IPS-15b (cell line): Measurements from ENCODE around the gene GLRA2.
"Not testable (repeated sequence)": the region's sequence is repeated elsewhere in the genome, so short reads cannot be mapped to it uniquely, and the experiment has no call there.

Source experiments
- H3K27me3 ChIP-seq: one replicate; pipeline ENCODE4 v1.6.1; 2013; ENCODE audit warnings: low read length; ENCODE audit not compliant: control insufficient read depth, insufficient read depth
- H3K36me3 ChIP-seq: one replicate; pipeline ENCODE4 v1.6.1; 2013; ENCODE audit warnings: low read length; ENCODE audit not compliant: control insufficient read depth, insufficient read depth
- H3K4me1 ChIP-seq: one replicate; pipeline ENCODE4 v1.6.1; 2013; ENCODE audit warnings: mild to moderate bottlenecking, low read length; ENCODE audit not compliant: control insufficient read depth, insufficient read depth
- H3K4me3 ChIP-seq: one replicate; pipeline ENCODE4 v1.5.1; 2013; ENCODE audit warnings: low read depth, low read length
- H3K9ac ChIP-seq: one replicate; pipeline ENCODE4 v1.6.1; 2013; ENCODE audit warnings: low read depth, mild to moderate bottlenecking, low read length
- H3K9me3 ChIP-seq: one replicate; pipeline ENCODE4 v1.6.1; 2013; ENCODE audit warnings: mild to moderate bottlenecking, low read length; ENCODE audit not compliant: control insufficient read depth, insufficient read depth

GLRA2 gene

DNA sequence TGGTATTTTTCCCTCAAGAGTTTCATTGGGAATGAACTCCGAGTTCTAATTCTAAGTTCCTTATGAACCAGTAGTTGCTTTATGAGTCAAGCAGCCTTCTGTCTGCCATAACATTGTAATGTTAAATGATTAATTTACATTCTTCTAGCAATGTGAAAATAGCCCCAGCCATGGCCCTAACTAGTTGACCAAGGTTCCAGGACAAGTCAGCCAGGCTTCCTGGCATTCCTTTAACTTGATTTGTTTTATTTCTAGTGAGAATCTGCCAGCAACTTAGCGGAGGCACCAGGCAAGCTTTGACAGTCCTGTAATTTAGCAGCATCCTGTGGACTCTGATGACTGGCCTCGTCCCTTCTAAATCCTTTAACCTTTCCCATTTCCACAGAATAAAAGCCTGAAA is 69.0 kb downstream of the GLRA2 start:
- H3K4me3 ChIP-seq = no peak overlapping the region
- no peaks in the 10 kb centered on the region for H3K27me3 ChIP-seq
- no peaks in the 10 kb centered on the region for H3K36me3 ChIP-seq
- H3K4me1 ChIP-seq = peaks cover 18% of the 10 kb centered on the region
- no peak overlapping the region for H3K9ac ChIP-seq
- no peaks in the 10 kb centered on the region for H3K9me3 ChIP-seq

DNA sequence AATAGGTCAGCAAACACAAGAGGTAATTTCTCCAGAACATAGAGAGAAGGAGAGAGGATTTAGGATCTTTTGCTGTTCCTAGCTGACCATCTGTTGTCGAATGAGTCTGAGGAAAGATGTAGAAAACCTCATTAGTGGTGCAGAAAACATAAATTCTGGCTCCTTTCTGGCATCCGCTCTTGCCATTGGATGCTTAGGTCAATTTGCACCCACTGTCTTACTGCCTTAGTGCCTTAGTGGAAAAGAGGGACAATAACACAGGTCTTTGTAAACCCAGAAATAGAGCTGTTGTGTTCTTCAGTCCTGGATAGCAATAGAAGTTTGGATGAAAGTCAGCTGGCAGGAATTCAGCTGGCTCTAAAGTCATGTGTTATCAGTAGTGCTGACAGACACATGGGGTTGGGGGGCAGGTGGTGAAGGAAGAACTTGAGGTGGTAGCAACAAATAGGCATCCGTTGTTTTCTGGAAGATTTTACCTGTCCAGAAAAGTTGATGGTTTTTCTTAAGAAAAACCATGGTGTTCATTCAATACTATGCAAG is 78.2 kb downstream of the GLRA2 start:
- Histone ChIP-seq H3K4me3 (no peak overlapping the region), H3K9me3 (no peaks in the 10 kb centered on the region), H3K9ac (no peak overlapping the region), H3K27me3 (no peaks in the 10 kb centered on the region), H3K4me1 (no peaks in the 10 kb centered on the region), H3K36me3 (no peaks in the 10 kb centered on the region)

DNA sequence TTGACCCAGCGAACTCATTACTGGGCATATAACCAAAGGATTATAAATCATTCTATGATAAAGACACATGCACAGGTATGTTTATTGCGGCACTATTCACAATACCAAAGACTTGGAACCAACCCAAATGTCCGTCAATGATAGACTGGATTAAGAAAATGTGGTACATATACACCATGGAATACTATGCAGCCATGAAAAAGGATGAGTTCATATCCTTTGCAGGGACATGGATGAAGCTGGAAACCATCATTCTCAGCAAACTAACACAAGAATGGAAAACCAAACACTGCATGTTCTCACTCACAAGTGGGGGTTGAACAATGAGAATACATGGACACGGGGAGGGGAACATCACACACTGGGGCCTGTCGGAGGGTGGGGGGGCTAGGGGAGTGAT is 83.1 kb downstream of the GLRA2 start:
- H3K27me3 ChIP-seq, H3K9me3 ChIP-seq, H3K9ac ChIP-seq, H3K4me1 ChIP-seq, H3K4me3 ChIP-seq, H3K36me3 ChIP-seq: not testable (repeated sequence)

DNA sequence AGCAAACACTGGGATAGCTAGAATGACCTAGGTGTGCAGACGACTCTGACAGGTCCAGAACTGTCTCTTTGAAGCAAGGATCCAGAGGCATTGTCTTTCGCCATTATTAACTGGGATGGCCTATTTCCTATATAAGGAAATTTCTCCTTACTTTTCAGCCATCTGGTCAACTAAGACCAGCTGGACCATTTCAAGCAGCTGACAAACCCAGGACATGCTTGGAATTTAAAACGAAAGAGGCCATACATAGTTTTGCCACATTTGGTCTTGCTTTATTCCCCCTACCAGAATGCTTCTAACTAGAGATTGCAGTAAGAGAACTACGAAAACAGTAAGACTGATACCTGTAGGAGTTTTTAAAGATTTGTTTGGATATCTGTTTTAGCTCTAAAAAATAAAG is 87.0 kb downstream of the GLRA2 start:
- no peaks in the 10 kb centered on the region for H3K36me3 ChIP-seq
- no peaks in the 10 kb centered on the region for H3K9me3 ChIP-seq
- H3K9ac ChIP-seq = no peak overlapping the region
- H3K4me1 ChIP-seq = no peaks in the 10 kb centered on the region
- no peak overlapping the region for H3K4me3 ChIP-seq
- no peaks in the 10 kb centered on the region for H3K27me3 ChIP-seq

DNA sequence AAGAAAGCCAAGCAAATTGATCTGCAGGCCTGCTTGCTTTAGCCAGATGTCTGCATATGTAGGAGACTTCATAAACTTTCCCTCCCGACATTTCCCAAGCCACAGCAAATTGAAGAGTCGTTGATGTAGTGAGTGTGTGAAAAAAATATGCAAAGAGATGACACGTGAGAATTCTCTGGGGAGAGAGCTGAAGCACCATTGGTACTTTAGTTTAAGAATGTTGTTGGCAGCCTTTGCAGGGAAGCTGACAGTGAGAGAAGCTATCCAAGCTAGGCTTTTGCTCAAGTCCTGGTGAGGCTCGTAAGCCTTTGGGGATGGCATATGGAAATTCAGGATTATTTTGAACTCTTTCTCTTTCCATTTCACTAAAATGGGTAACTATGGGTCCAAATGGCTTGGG is 87.5 kb downstream of the GLRA2 start:
- Histone ChIP-seq H3K9ac (no peak overlapping the region), H3K4me1 (no peaks in the 10 kb centered on the region), H3K4me3 (no peak overlapping the region), H3K36me3 (no peaks in the 10 kb centered on the region), H3K9me3 (no peaks in the 10 kb centered on the region), H3K27me3 (no peaks in the 10 kb centered on the region)

DNA sequence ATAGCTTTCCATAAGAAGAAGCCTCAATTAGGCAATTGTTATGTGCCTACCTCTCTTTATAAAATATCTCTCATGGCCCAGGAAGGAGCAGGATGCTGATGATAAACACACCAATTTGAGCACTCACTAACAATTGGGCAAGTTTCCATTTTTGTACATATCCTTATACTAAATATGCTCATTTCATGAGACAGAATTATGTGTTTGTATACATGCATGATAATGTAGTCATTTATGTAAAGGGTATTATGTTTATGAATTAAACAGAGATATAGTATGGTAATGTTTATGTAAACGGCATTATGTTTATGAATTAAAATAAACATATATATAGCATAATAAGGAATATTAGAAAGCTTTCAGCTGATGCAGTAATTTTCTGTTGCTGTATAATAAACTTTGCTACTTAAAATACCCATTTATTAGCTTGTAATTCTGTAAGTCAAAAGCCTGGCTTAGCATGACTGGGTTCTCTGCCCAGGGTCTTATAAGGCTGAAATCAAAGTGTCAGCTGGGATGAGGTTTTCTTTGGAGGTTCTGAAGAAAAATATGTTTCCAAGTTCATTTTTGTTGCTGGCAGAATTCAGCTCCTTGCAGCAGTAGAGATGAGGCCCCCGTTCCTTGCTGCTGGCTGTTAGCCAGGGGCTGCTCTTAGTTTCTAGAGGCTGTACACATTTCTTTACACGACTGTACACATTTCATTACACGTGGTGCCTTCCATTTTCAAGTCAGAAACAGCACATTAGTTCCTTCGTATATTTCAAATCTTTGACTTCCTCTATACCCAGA is 89.0 kb downstream of the GLRA2 start:
- H3K9ac ChIP-seq = no peak overlapping the region
- H3K9me3 ChIP-seq = no peaks in the 10 kb centered on the region
- H3K27me3 ChIP-seq = no peaks in the 10 kb centered on the region
- H3K4me3 ChIP-seq = no peak overlapping the region
- no peaks in the 10 kb centered on the region for H3K36me3 ChIP-seq
- no peaks in the 10 kb centered on the region for H3K4me1 ChIP-seq

DNA sequence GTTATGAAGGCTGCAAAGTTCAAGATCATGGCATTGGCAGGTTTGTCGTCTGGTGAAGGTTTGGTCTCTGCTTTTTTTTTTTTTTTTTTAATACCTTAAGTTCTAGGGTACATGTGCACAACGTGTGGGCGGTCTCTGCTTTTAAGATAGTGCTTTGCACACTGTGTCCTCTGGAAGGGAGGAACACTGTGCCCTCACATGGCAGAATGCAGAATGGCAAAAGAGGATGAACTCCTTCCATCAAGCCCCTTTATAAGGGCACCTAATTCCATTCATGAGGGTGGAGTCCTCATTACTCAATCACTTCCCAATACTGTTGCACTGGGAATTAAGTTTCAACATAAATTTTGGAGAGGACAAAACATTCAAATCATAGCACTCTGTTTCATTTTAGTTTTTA is 101.4 kb downstream of the GLRA2 start:
- Histone ChIP-seq H3K36me3 (no peaks in the 10 kb centered on the region), H3K4me3 (no peak overlapping the region), H3K9ac (no peak overlapping the region), H3K4me1 (no peaks in the 10 kb centered on the region), H3K27me3 (no peaks in the 10 kb centered on the region), H3K9me3 (no peaks in the 10 kb centered on the region)

DNA sequence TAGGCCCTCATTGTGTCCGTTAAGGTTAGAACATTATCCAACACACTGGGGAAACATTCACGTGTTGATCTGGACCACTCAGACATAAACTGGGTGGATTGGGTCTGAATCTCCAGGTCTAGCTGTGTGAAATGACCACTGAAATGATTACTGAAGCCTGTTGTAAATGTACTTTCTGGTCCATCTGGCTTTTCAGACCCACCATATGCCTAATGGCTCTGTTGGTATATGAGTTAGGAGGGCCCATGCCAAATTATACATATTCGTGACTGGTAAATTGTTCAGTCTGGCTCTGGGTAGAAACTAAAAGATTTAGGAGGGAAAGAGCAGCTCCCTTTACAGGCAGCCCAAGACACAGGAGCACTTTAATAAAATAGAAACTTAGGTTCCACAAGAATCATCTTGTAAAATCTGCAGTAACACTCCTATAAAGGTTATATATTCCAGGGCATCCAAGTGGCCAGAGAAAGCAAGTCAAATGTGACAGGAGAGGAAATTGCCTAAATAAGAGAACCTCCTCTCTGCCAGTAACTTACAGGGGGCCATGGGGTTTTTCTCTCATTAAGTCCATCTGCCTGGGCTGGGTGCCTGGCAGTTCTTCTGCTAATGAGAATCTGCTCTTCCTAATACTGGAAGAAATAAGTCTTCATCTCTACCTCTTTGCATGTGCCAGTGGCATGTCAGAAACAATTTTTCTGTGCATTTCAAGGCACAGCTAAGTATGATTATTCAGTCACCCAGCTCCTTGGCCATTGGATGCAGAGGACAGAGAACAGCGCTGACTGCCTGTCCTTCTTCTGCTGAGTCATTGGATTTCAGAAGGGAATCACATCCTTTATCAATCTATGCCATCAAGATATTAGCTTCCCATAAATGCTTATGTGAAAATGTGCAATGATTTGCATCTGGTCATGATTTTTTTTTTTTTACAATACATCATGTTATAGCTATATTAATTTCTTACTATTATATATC is 112.6 kb downstream of the GLRA2 start:
- H3K9ac ChIP-seq = no peak overlapping the region
- no peaks in the 10 kb centered on the region for H3K4me1 ChIP-seq
- H3K4me3 ChIP-seq = no peak overlapping the region
- no peaks in the 10 kb centered on the region for H3K27me3 ChIP-seq
- H3K9me3 ChIP-seq = no peaks in the 10 kb centered on the region
- H3K36me3 ChIP-seq = no peaks in the 10 kb centered on the region

DNA sequence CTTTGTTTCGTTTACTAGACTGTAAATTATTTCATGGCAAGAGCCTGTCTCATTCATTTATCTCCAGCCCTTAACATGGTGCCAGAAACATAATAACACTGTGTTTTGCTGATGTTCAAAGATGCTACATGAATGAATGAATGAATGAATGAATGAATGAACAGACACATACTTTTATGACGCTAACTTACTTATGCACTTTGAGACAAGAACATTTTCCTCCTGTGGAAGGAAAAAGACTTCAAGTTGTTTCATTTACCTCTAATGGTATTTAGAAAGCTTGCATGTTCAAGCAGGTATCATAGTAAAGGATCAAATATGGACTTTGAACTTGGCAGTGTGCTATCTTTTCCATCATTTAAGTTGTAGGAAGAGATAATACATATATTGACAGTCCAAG is 131.6 kb downstream of the GLRA2 start:
- Histone ChIP-seq H3K9ac (no peak overlapping the region), H3K36me3 (no peaks in the 10 kb centered on the region), H3K9me3 (no peaks in the 10 kb centered on the region), H3K4me3 (no peak overlapping the region), H3K27me3 (no peaks in the 10 kb centered on the region), H3K4me1 (no peaks in the 10 kb centered on the region)

DNA sequence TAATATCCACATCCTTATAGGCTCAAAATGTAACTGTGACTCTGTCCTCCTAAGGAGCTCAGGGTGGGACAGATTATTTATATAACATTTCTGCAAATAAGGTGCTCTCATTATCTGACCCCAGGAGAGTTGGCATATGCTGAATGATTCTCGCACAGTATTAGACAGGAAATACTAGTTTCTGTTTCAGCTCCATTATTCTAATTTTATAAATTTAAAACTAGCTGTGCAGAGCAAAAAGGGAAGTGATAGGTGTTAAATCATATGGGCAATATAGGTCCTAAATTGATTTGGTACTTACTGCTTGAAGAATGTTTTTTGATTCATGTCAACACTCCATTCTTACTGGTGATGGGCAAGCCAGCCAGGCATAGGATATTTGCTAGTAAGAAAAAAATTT is 141.5 kb downstream of the GLRA2 start:
- H3K4me3 ChIP-seq = no peak overlapping the region
- no peaks in the 10 kb centered on the region for H3K4me1 ChIP-seq
- H3K9ac ChIP-seq = no peak overlapping the region
- H3K36me3 ChIP-seq = no peaks in the 10 kb centered on the region
- no peaks in the 10 kb centered on the region for H3K27me3 ChIP-seq
- no peaks in the 10 kb centered on the region for H3K9me3 ChIP-seq

DNA sequence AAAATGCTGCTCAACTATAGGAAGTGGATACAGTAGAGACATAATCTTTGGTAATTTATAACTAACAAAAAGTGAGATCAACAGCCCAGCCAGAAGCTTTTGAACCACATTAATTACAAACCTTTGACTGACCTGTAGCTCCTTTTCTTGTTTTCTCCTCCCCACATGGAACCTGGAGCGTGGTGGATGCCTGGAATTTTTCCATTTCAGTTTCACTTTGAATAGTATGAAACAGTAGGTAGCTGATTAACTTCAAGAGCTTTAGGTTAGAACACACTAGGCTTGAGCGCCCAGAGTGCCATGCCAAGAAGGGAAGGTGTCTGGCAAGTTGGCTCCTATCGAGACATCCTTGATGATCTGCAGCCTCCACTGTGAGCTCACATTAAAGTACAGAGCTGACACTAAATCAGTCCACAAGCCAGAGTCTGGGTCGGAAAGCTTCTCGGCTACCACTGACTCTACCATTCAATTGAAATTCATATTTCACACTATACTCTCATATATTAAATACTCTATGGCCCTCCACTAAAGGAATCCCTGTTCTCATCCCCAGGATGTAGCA is 143.4 kb downstream of the GLRA2 start:
- H3K4me3 ChIP-seq = no peak overlapping the region
- H3K9me3 ChIP-seq = no peaks in the 10 kb centered on the region
- no peaks in the 10 kb centered on the region for H3K27me3 ChIP-seq
- no peaks in the 10 kb centered on the region for H3K36me3 ChIP-seq
- no peaks in the 10 kb centered on the region for H3K4me1 ChIP-seq
- H3K9ac ChIP-seq = no peak overlapping the region
